ENCODE data around the gene MARCHF10. TPM values are rescaled to one million over a fixed set of nuclear protein-coding genes. Genes with fewer than 3 reads are reported as not detected.

MARCHF10 gene
- total and polyA plus RNA-seq, 2 donors (not counting 1 experiment from before 2014, with no cell fraction given) = 0.17 TPM; not detected in 1

DNA sequence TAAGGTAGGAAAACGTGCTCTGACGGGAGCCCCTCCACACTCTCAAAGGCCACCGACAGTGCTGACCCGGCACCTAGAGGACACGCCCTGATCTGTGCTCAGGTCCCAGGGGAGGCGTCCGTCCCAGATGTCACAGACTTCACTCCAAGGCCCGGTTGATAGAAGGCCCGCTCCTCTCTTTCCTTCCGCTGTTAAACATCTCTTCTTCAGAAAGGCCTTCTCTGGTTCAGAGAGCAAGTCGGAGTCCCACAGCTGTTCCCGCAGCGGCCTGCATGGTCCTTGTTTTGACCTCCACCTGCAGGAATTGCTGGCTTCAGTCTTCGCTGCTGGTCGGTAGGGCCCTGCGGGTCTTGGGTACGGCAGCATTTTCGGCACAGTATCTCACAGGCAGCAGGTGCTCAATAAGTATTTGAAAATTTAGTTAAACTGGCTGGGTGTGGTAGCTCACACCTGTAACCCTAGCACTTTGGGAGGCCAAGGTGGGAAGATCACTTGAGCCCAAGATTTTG is 92.2 kb downstream of the MARCHF10 start:
- TF ChIP-seq EZH2 (IDR thresholded peaks at IDR 0.05; ENCODE audit: low read length, missing control alignments) = no peak
- TF ChIP-seq, protein P1, sequence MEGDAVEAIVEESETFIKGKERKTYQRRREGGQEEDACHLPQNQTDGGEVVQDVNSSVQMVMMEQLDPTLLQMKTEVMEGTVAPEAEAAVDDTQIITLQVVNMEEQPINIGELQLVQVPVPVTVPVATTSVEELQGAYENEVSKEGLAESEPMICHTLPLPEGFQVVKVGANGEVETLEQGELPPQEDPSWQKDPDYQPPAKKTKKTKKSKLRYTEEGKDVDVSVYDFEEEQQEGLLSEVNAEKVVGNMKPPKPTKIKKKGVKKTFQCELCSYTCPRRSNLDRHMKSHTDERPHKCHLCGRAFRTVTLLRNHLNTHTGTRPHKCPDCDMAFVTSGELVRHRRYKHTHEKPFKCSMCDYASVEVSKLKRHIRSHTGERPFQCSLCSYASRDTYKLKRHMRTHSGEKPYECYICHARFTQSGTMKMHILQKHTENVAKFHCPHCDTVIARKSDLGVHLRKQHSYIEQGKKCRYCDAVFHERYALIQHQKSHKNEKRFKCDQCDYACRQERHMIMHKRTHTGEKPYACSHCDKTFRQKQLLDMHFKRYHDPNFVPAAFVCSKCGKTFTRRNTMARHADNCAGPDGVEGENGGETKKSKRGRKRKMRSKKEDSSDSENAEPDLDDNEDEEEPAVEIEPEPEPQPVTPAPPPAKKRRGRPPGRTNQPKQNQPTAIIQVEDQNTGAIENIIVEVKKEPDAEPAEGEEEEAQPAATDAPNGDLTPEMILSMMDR (conservative IDR thresholded peaks at IDR 0.05 in 1 of 2, IDR thresholded peaks at IDR 0.05 in 1 of 2; ENCODE audit: low read depth in 1 of 2, low read length in 2 of 2) = no peak
- H3K36me3 ChIP-seq (ENCODE audit: control insufficient read depth, insufficient read depth, low read length) = no peaks in the 10 kb centered on the region
- no peaks in the 10 kb centered on the region for H3K79me2 ChIP-seq (ENCODE audit: control insufficient read depth, insufficient read depth, low read length)
- no peak overlapping the region for H2AFZ ChIP-seq (ENCODE audit: low read length)
- H3K4me1 ChIP-seq (ENCODE audit: control insufficient read depth, extremely low read depth, insufficient read depth, low read length) = peaks cover 8% of the 10 kb centered on the region
- no peaks in the 10 kb centered on the region for H4K20me1 ChIP-seq (ENCODE audit: control insufficient read depth, extremely low read depth, insufficient read depth, low read length)
- H3K27me3 ChIP-seq (ENCODE audit: control insufficient read depth, insufficient read depth, low read length) = no peaks in the 10 kb centered on the region
- H3K27ac ChIP-seq (ENCODE audit: insufficient read depth, low read length) = no peak overlapping the region
- no peak overlapping the region for H3K4me2 ChIP-seq (ENCODE audit: extremely low read depth, insufficient read depth, low read length)
- H3K9me3 ChIP-seq (ENCODE audit: control insufficient read depth, insufficient read depth, low read depth, low read length) = no peaks in the 10 kb centered on the region
- H3K9ac ChIP-seq (ENCODE audit: insufficient read depth, low read length) = no peak overlapping the region
- H3K4me3 ChIP-seq (replicated peaks in 1 of 4; ENCODE audit: control extremely low read depth in 1 of 4, insufficient read depth in 1 of 4, low read depth in 3 of 4, low read length in 4 of 4) = no peak overlapping the region
- DNase-seq (ENCODE audit: low read depth in 2 of 2) = no peak

DNA sequence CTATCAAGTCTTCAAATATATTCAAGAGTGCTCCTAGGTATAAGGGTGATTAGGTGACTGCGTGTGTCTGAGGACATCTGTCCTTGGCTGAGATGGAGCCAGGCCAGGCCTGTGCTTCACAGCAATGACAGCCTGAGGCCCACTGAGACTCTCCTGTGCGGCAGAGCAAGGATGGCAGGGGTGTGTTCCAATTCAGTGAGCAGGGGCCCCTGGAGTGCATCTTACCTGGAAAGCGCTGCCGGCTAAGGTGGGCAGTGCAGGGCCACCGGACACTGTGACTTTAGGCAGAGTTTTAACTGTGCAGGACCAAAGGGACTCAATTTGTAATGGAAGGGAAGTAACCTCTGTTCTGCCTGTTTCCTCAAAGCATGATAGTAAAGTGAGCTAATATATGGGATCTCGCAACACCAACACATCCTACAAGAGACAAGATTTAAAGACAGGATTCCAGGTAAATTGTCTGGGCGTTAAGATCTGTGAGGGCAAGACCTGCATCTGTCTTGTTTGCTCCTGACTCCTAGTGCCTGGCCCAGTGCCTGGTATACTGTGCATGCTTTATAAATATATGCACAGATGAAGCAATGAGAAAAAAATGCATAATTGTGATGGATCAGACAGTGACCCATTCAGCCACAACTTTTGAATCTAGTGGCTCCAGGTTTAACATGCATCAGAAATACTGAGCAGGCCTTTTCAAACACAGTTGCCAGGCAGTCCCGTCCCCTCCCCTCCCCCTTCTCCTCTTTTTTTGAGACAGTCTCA is 93.9 kb downstream of the MARCHF10 start:
- peak; percentile 47 to 77 for DNase-seq (ENCODE audit: low read depth in 2 of 2)
- H4K20me1 ChIP-seq (ENCODE audit: control insufficient read depth, extremely low read depth, insufficient read depth, low read length) = no peaks in the 10 kb centered on the region
- no peak overlapping the region for H2AFZ ChIP-seq (ENCODE audit: low read length)
- no peaks in the 10 kb centered on the region for H3K79me2 ChIP-seq (ENCODE audit: control insufficient read depth, insufficient read depth, low read length)
- H3K27ac ChIP-seq (ENCODE audit: insufficient read depth, low read length) = peak overlapping the region; percentile 54
- peaks cover 8% of the 10 kb centered on the region for H3K4me1 ChIP-seq (ENCODE audit: control insufficient read depth, extremely low read depth, insufficient read depth, low read length)
- no peak overlapping the region for H3K4me3 ChIP-seq (replicated peaks in 1 of 4; ENCODE audit: control extremely low read depth in 1 of 4, insufficient read depth in 1 of 4, low read depth in 3 of 4, low read length in 4 of 4)
- H3K9ac ChIP-seq (ENCODE audit: insufficient read depth, low read length) = no peak overlapping the region
- H3K27me3 ChIP-seq (ENCODE audit: control insufficient read depth, insufficient read depth, low read length) = no peaks in the 10 kb centered on the region
- peak overlapping the region; percentile 48 for H3K4me2 ChIP-seq (ENCODE audit: extremely low read depth, insufficient read depth, low read length)
- no peaks in the 10 kb centered on the region for H3K9me3 ChIP-seq (ENCODE audit: control insufficient read depth, insufficient read depth, low read depth, low read length)
- H3K36me3 ChIP-seq (ENCODE audit: control insufficient read depth, insufficient read depth, low read length) = no peaks in the 10 kb centered on the region
- TF ChIP-seq, protein P1 (conservative IDR thresholded peaks at IDR 0.05 in 1 of 2, IDR thresholded peaks at IDR 0.05 in 1 of 2; ENCODE audit: low read depth in 1 of 2, low read length in 2 of 2) = no peak
- no peak for TF ChIP-seq EZH2 (IDR thresholded peaks at IDR 0.05; ENCODE audit: low read length, missing control alignments)

- no peak overlapping the region for H3K27ac ChIP-seq (ENCODE audit: insufficient read depth, low read length)
Observed at GRCh38 chr17:62713086-62713881, 94.8 kb downstream of the MARCHF10 start.

More at GRCh38 chr17:62713086-62713881, 94.8 kb downstream of the MARCHF10 start:
- Histone ChIP-seq H3K9me3 (ENCODE audit: control insufficient read depth, insufficient read depth, low read depth, low read length) (no peaks in the 10 kb centered on the region), H3K9ac (ENCODE audit: insufficient read depth, low read length) (no peak overlapping the region), H4K20me1 (ENCODE audit: control insufficient read depth, extremely low read depth, insufficient read depth, low read length) (no peaks in the 10 kb centered on the region), H2AFZ (ENCODE audit: low read length) (no peak overlapping the region), H3K4me1 (ENCODE audit: control insufficient read depth, extremely low read depth, insufficient read depth, low read length) (peaks cover 8% of the 10 kb centered on the region), H3K4me2 (ENCODE audit: extremely low read depth, insufficient read depth, low read length) (no peak overlapping the region), H3K27me3 (ENCODE audit: control insufficient read depth, insufficient read depth, low read length) (no peaks in the 10 kb centered on the region), H3K79me2 (ENCODE audit: control insufficient read depth, insufficient read depth, low read length) (no peaks in the 10 kb centered on the region), H3K36me3 (ENCODE audit: control insufficient read depth, insufficient read depth, low read length) (no peaks in the 10 kb centered on the region), H3K4me3 (replicated peaks in 1 of 4; ENCODE audit: control extremely low read depth in 1 of 4, insufficient read depth in 1 of 4, low read depth in 3 of 4, low read length in 4 of 4) (no peak overlapping the region)
- TF ChIP-seq EZH2 (IDR thresholded peaks at IDR 0.05; ENCODE audit: low read length, missing control alignments) = no peak
- TF ChIP-seq, protein P1 (conservative IDR thresholded peaks at IDR 0.05 in 1 of 2, IDR thresholded peaks at IDR 0.05 in 1 of 2; ENCODE audit: low read depth in 1 of 2, low read length in 2 of 2) = no peak
- DNase-seq (ENCODE audit: low read depth in 2 of 2) = no peak

All from fibroblast of lung (primary cell).